CD14-positive monocyte (primary cell): ENCODE data around the gene ZNF608. TPM values are rescaled to one million over a fixed set of nuclear protein-coding genes. Genes with fewer than 3 reads are reported as not detected.

Experiments
- DNase-seq, 3 donors: peaks; one replicate each; pipeline ENCODE4 v3.0.0-alpha.2; 2011 to 2022
- H2AFZ ChIP-seq: 2 replicates; pipeline ENCODE4 v1.6.0; 2012; ENCODE audit warnings: mild to moderate bottlenecking, low read depth, low read length, inconsistent platforms; ENCODE audit not compliant: insufficient read depth, poor library complexity, severe bottlenecking
- H3K27ac ChIP-seq, 2 donors: 1 replicate in 1 of 2; 2 replicates in 1 of 2; pipeline ENCODE4 v1.5.1; 2012 to 2013; ENCODE audit warnings: low read length in 2 of 2, control low read depth in 1 of 2, inconsistent platforms in 1 of 2, low read depth in 1 of 2, mild to moderate bottlenecking in 1 of 2
- H3K27me3 ChIP-seq, 2 donors: one replicate each; pipeline versions ENCODE4 v1.6.0 to v1.6.1; 2011 to 2013; ENCODE audit warnings: low read length in 2 of 2; ENCODE audit not compliant: control insufficient read depth in 2 of 2, insufficient read depth in 2 of 2
- H3K36me3 ChIP-seq, 2 donors: replicated peaks in 1 of 2; 1 replicate in 1 of 2; 2 replicates in 1 of 2; pipeline versions ENCODE4 v1.5.1 to v1.6.1; 2012 to 2013; ENCODE audit warnings: low read length in 2 of 2, control low read depth in 1 of 2, inconsistent platforms in 1 of 2, mild to moderate bottlenecking in 1 of 2; ENCODE audit not compliant: insufficient read depth in 2 of 2, control insufficient read depth in 1 of 2
- H3K4me1 ChIP-seq, 2 donors: 1 replicate in 1 of 2; 2 replicates in 1 of 2; pipeline versions ENCODE4 v1.5.1 to v1.6.1; 2012 to 2013; ENCODE audit warnings: low read length in 2 of 2, control low read depth in 1 of 2, inconsistent platforms in 1 of 2, mild to moderate bottlenecking in 1 of 2, moderate library complexity in 1 of 2; ENCODE audit not compliant: insufficient read depth in 2 of 2, control insufficient read depth in 1 of 2
- H3K4me2 ChIP-seq: replicated peaks from 2 replicates; pipeline ENCODE3; 2012; ENCODE audit warnings: low read length, moderate library complexity, mild to moderate bottlenecking; ENCODE audit not compliant: poor library complexity, severe bottlenecking; ENCODE audit errors: extremely low read depth
- H3K4me3 ChIP-seq, 3 experiments: fragments of 200-600 bp in 1 of 3; sonication (generic) in 1 of 3; replicated peaks in 1 of 3; 1 replicate in 2 of 3; 2 replicates in 1 of 3; pipeline ENCODE4 v1.5.1; 2011 to 2013; ENCODE audit warnings: low read length in 3 of 3, mild to moderate bottlenecking in 3 of 3, control low read depth in 2 of 3, low read depth in 2 of 3, inconsistent platforms in 1 of 3, moderate library complexity in 1 of 3
- H3K79me2 ChIP-seq: 2 replicates; pipeline ENCODE4 v1.6.0; 2012; ENCODE audit warnings: mild to moderate bottlenecking, control low read depth, inconsistent platforms, low read length, moderate library complexity; ENCODE audit not compliant: insufficient read depth
- H3K9ac ChIP-seq: 2 replicates; pipeline ENCODE4 v1.6.0; 2017; ENCODE audit warnings: low read length, mild to moderate bottlenecking; ENCODE audit not compliant: insufficient read depth, poor library complexity, severe bottlenecking
- H3K9me3 ChIP-seq, 2 donors: replicated peaks in 1 of 2; 1 replicate in 1 of 2; 2 replicates in 1 of 2; pipeline versions ENCODE4 v1.5.1 to v1.6.1; 2012 to 2013; ENCODE audit warnings: low read length in 2 of 2, control low read depth in 1 of 2; ENCODE audit not compliant: control insufficient read depth in 1 of 2, insufficient read depth in 1 of 2
- H4K20me1 ChIP-seq: 2 replicates; pipeline ENCODE4 v1.6.0; 2012; ENCODE audit warnings: mild to moderate bottlenecking, low read length, control low read depth, moderate library complexity; ENCODE audit not compliant: insufficient read depth
- H3K27ac Mint-ChIP-seq, 7 donors: one replicate each; pipeline ENCODE4 v1.8.0; 2020; ENCODE audit warnings: mild to moderate bottlenecking in 7 of 7, mixed read lengths in 7 of 7, moderate library complexity in 6 of 7, inconsistent platforms in 2 of 7
- H3K27me3 Mint-ChIP-seq, 3 donors: one replicate each; pipeline ENCODE4 v1.8.0; 2021 to 2022; ENCODE audit warnings: low read depth in 3 of 3, mild to moderate bottlenecking in 3 of 3, mixed read lengths in 3 of 3, moderate library complexity in 3 of 3, inconsistent platforms in 1 of 3
- H3K36me3 Mint-ChIP-seq, 2 donors: one replicate each; pipeline ENCODE4 v1.8.0; 2020; ENCODE audit warnings: mixed read lengths in 2 of 2, inconsistent platforms in 1 of 2, mild to moderate bottlenecking in 1 of 2
- H3K4me1 Mint-ChIP-seq: one replicate; pipeline ENCODE4 v1.8.0; 2020; ENCODE audit warnings: mild to moderate bottlenecking, mixed read lengths
- H3K4me3 Mint-ChIP-seq, 2 donors: one replicate each; pipeline ENCODE4 v1.8.0; 2020; ENCODE audit warnings: mild to moderate bottlenecking in 2 of 2, mixed read lengths in 2 of 2, moderate library complexity in 1 of 2
- H3K9me3 Mint-ChIP-seq, 7 donors: one replicate each; pipeline ENCODE4 v1.8.0; 2020 to 2022; ENCODE audit warnings: mixed read lengths in 7 of 7, mild to moderate bottlenecking in 6 of 7, moderate library complexity in 6 of 7, inconsistent platforms in 2 of 7
- CTCF ChIP-seq: fragments of 200-600 bp; IDR thresholded peaks from one replicate; pipeline ENCODE4 v1.8.0; 2022; ENCODE audit warnings: antibody characterized with exemption, mild to moderate bottlenecking
- WGBS: methylation state at CpG from one replicate; pipeline ENCODE4 v1.1.5; 2013; ENCODE audit warnings: missing lambda C conversion rate; ENCODE audit not compliant: insufficient coverage; 5-methylcytosine and 5-hydroxymethylcytosine counted together
- intact Hi-C, 2 donors: fragments of 100-400 bp; cut with micrococcal nuclease; formaldehyde crosslinking; loops; one replicate each; pipeline versions ENCODE4 v1.15.0 to v1.15.1; 2023
- polyA plus RNA-seq, 3 donors: library from polyadenylated mRNA; depleted of rRNA in 1 of 3; unstranded in 2 of 3; stranded (reverse) in 1 of 3; fragments of 300-500 nt in 2 of 3; fragments of >200 nt in 1 of 3; fragmentation: Illumina TruSeq in 2 of 3; gene quantifications; 1 replicate in 2 of 3; 2 replicates in 1 of 3; pipeline ENCODE4 v1.2.3, GENCODE V29; 2012 to 2021

ZNF608 gene
- polyA plus RNA-seq, 3 donors: 0.05 TPM; not detected in 2

- no peaks in the 10 kb centered on the region for H3K36me3 Mint-ChIP-seq
- Histone ChIP-seq H3K36me3 (no peaks in the 10 kb centered on the region), H3K27me3 (no peaks in the 10 kb centered on the region), H3K79me2 (no peaks in the 10 kb centered on the region), H3K9me3 (no peaks in the 10 kb centered on the region), H3K9ac (no peak overlapping the region), H3K4me2 (no peak overlapping the region), H4K20me1 (no peaks in the 10 kb centered on the region), H3K4me1 (no peaks in the 10 kb centered on the region), H3K4me3 (no peak overlapping the region), H3K27ac (no peak overlapping the region), H2AFZ (no peak overlapping the region)
- H3K4me1 Mint-ChIP-seq: no peaks in the 10 kb centered on the region
- no peak for DNase-seq
- H3K27ac Mint-ChIP-seq: no peak overlapping the region
- intact Hi-C loops: no loop called here
- H3K27me3 Mint-ChIP-seq: no peaks in the 10 kb centered on the region
- no peak for TF ChIP-seq CTCF
- H3K4me3 Mint-ChIP-seq: no peak overlapping the region
- 83% methylated on average over 2 of the region's 5 CpGs for WGBS
- H3K9me3 Mint-ChIP-seq: peaks cover 0 to 3% (median 1%) of the 10 kb centered on the region in 7 donors
These were observed 27.2 kb upstream of the ZNF608 start for GRCh38 chr5:124773315-124774311.

- no peak overlapping the region for H3K27ac Mint-ChIP-seq
- no peaks in the 10 kb centered on the region for H3K36me3 ChIP-seq
- no peak overlapping the region for H2AFZ ChIP-seq
- intact Hi-C loops: no loop called here
- WGBS: no CpG with 5 or more reads among the region's 1 CpG
- no peaks in the 10 kb centered on the region for H3K4me1 ChIP-seq
- H3K4me2 ChIP-seq: no peak overlapping the region
- H3K4me3 ChIP-seq: no peak overlapping the region
- H3K9me3 Mint-ChIP-seq: peaks cover 0 to 5% (median 0%) of the 10 kb centered on the region in 7 donors
- H3K4me1 Mint-ChIP-seq: no peaks in the 10 kb centered on the region
- H3K9ac ChIP-seq: no peak overlapping the region
- H4K20me1 ChIP-seq: no peaks in the 10 kb centered on the region
- no peak for DNase-seq
- no peak overlapping the region for H3K4me3 Mint-ChIP-seq
- no peaks in the 10 kb centered on the region for H3K27me3 Mint-ChIP-seq
- TF ChIP-seq CTCF: no peak
- no peaks in the 10 kb centered on the region for H3K36me3 Mint-ChIP-seq
- H3K27me3 ChIP-seq: no peaks in the 10 kb centered on the region
- H3K79me2 ChIP-seq: no peaks in the 10 kb centered on the region
- H3K27ac ChIP-seq: no peak overlapping the region
- H3K9me3 ChIP-seq: no peaks in the 10 kb centered on the region
These were observed 26.2 kb upstream of the ZNF608 start for GRCh38 chr5:124772457-124773200.
